GM12873 (cell line): ENCODE measurements around the gene FAM47A.

ENCODE experiments used
- TF ChIP-seq, protein P1 (sequence below): IDR thresholded peaks from 2 replicates; pipeline ENCODE4 v1.5.1; 2012; ENCODE audit warnings: low read depth, mild to moderate bottlenecking, moderate library complexity, low read length, control low read depth; ENCODE audit not compliant: insufficient read depth; ENCODE audit errors: missing control alignments

FAM47A gene

GRCh38 chrX:34119122-34119521 is 13.0 kb downstream of the FAM47A start:
- TF ChIP-seq, protein P1, sequence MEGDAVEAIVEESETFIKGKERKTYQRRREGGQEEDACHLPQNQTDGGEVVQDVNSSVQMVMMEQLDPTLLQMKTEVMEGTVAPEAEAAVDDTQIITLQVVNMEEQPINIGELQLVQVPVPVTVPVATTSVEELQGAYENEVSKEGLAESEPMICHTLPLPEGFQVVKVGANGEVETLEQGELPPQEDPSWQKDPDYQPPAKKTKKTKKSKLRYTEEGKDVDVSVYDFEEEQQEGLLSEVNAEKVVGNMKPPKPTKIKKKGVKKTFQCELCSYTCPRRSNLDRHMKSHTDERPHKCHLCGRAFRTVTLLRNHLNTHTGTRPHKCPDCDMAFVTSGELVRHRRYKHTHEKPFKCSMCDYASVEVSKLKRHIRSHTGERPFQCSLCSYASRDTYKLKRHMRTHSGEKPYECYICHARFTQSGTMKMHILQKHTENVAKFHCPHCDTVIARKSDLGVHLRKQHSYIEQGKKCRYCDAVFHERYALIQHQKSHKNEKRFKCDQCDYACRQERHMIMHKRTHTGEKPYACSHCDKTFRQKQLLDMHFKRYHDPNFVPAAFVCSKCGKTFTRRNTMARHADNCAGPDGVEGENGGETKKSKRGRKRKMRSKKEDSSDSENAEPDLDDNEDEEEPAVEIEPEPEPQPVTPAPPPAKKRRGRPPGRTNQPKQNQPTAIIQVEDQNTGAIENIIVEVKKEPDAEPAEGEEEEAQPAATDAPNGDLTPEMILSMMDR: no peak

- TF ChIP-seq, protein P1: no peak
Measured at GRCh38 chrX:34112459-34112858, 19.7 kb downstream of the FAM47A start.
